ENCODE results near the gene PIK3R1.

- no peak for TF ChIP-seq CTCF (IDR thresholded peaks at IDR 0.05)
- TF ChIP-seq EP300 (IDR thresholded peaks at IDR 0.05) = no peak
- no peak for TF ChIP-seq POLR2A (IDR thresholded peaks at IDR 0.05; ENCODE audit: low read depth)
Observed at GRCh38 chr5:68231414-68232076, 16.0 kb downstream of the PIK3R1 start.
